ENCODE data around the gene ADAMTS6. TPM values are rescaled to one million over a fixed set of nuclear protein-coding genes. Genes with fewer than 3 reads are reported as not detected.
"Not testable (repeated sequence)": the region's sequence is repeated elsewhere in the genome, so short reads cannot be mapped to it uniquely, and the experiment has no call there.

Gene ADAMTS6
- polyA plus RNA-seq, 3 donors = 0.03 to 0.67 (median 0.37) TPM

- 53 to 74% (median 61%) methylated on average over 2 of the region's 2 CpGs for WGBS, 3 donors
Observed at GRCh38 chr5:65395526-65396155, 86.1 kb downstream of the ADAMTS6 start.

DNA sequence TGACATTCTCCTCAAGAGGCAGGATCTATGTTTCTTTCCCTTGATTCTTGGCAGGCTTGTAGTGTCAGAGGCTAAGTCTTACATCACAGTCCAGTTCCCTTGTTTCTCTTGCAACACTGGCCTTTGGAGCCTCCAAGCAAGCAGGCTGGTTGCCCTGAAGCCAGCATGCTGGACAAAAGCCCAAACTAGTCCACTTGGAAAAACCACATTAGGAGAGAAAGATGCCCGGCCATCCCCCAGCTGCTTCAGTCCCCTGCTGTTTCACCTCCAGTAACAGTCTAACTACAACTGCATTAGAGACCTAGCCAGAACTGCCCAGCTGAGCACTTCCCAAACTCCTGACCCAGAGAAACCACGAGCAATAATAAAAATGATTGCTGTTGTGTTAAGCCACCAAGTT, 87.6 kb downstream of the ADAMTS6 start:
- WGBS, 3 donors = 52 to 66% (median 60%) methylated on average over 2 of the region's 2 CpGs
- no peak overlapping the region for H3K27ac ChIP-seq (ENCODE audit: low read depth, low read length)

More at GRCh38 chr5:65395526-65396155, 86.1 kb downstream of the ADAMTS6 start:
- no peak overlapping the region for H3K27ac ChIP-seq (ENCODE audit: low read depth, low read length)

- 83 to 90% (median 90%) methylated on average over 4 of the region's 4 CpGs for WGBS, 3 donors
- H3K27ac ChIP-seq (ENCODE audit: low read depth, low read length) = no peak overlapping the region
Observed at GRCh38 chr5:65391591-65391990, 90.1 kb downstream of the ADAMTS6 start.

DNA sequence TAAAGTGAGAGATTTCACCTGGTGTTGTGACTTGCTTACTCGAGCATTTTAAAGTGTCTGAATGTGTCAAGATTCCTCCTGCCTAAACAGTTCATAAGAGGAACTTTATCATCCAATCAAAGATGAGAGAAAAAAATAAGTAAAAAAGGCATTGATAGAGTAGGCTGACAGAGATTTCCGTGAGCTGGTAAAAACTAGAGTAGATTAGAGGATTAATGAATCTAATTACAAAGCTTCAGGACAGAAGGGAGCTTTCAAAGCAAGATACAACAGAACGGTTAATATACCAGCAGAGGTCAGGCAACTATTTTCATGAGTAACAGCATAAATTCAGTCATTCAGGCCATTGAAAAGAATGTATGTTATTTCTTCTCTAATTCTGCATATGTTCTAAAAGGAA, 91.5 kb downstream of the ADAMTS6 start:
- 76 to 88% (median 83%) methylated on average over 3 of the region's 3 CpGs for WGBS, 3 donors
- no peak overlapping the region for H3K27ac ChIP-seq (ENCODE audit: low read depth, low read length)

DNA sequence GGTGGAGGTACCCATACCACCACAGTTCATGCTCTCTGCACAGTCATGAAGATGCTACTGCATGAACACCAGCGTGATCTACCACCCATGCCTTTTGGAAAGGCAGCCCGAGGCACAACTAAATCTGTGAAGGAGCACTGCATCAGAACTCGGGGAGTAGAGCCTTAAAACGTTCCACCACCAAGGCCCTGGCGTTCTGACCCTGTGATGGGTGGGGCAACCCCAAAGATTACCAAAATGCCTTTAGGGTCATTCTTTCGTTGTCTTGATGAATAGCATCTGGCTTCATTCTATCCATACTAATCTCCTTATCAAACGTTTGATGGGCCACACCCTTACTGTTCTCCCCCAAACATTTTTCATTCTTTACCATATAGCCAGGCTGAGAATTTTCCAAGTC, 97.9 kb downstream of the ADAMTS6 start:
- no peak overlapping the region for H3K27ac ChIP-seq (ENCODE audit: low read depth, low read length)
- WGBS, 3 donors = 75 to 86% (median 85%) methylated on average over 7 of the region's 7 CpGs

GRCh38 chr5:65382582-65382981, 99.1 kb downstream of the ADAMTS6 start:
- 63 to 91% (median 84%) methylated on average over 1 of the region's 1 CpG for WGBS, 3 donors
- no peak overlapping the region for H3K27ac ChIP-seq (ENCODE audit: low read depth, low read length)

- 93 to 95% (median 93%) methylated on average over 15 of the region's 15 CpGs for WGBS, 3 donors
- not testable (repeated sequence) for H3K27ac ChIP-seq (ENCODE audit: low read depth, low read length)
Observed at GRCh38 chr5:65370505-65370904, 111.2 kb downstream of the ADAMTS6 start.

- no peak overlapping the region for H3K27ac ChIP-seq (ENCODE audit: low read depth, low read length)
Observed at GRCh38 chr5:65366655-65367054, 115.1 kb downstream of the ADAMTS6 start.

GRCh38 chr5:65364907-65365306, 116.8 kb downstream of the ADAMTS6 start:
- no peak overlapping the region for H3K27ac ChIP-seq (ENCODE audit: low read depth, low read length)
- 76 to 85% (median 84%) methylated on average over 2 of the region's 2 CpGs for WGBS, 3 donors

More at GRCh38 chr5:65366655-65367054, 115.1 kb downstream of the ADAMTS6 start:
- WGBS, 3 donors = 71 to 92% (median 82%) methylated on average over 2 of the region's 2 CpGs

- 62 to 66% (median 63%) methylated on average over 2 of the region's 2 CpGs for WGBS, 3 donors
- H3K27ac ChIP-seq (ENCODE audit: low read depth, low read length) = no peak overlapping the region
Observed at GRCh38 chr5:65363499-65363898, 118.2 kb downstream of the ADAMTS6 start.

GRCh38 chr5:65359981-65360380, 121.7 kb downstream of the ADAMTS6 start:
- no peak overlapping the region for H3K27ac ChIP-seq (ENCODE audit: low read depth, low read length)
- 80 to 91% (median 82%) methylated on average over 5 of the region's 5 CpGs for WGBS, 3 donors

- no peak overlapping the region for H3K27ac ChIP-seq (ENCODE audit: low read depth, low read length)
- WGBS, 3 donors = 69 to 73% (median 69%) methylated on average over 3 of the region's 3 CpGs
Observed at GRCh38 chr5:65359569-65359968, 122.2 kb downstream of the ADAMTS6 start.

DNA sequence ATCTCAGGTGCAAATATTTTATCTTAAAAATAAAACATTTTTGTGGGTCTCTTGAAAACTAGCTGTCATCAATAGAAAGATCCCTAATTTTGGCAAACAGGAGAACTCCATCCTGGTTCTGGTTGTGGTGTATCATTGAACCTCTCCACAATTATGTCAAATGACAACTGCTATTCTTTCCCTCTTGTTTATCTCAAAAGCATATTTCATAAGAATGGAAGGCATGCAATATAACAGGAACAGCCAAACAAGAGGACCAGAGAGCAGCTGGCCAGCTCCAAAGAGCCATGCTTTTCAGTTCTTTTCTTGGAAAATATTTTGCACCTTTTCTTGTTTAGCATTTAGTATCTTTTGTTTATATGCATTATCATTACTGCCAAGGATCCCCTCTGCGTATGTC, 125.4 kb downstream of the ADAMTS6 start:
- H3K27ac ChIP-seq (ENCODE audit: low read depth, low read length) = no peak overlapping the region

GRCh38 chr5:65355301-65355700, 126.4 kb downstream of the ADAMTS6 start:
- 74 to 78% (median 77%) methylated on average over 1 of the region's 1 CpG for WGBS, 3 donors
- no peak overlapping the region for H3K27ac ChIP-seq (ENCODE audit: low read depth, low read length)

More for the DNA sequence above, 125.4 kb downstream of the ADAMTS6 start:
- WGBS, 3 donors = 74 to 87% (median 80%) methylated on average over 1 of the region's 1 CpG

GRCh38 chr5:65341835-65342234, 139.9 kb downstream of the ADAMTS6 start:
- no peak overlapping the region for H3K27ac ChIP-seq (ENCODE audit: low read depth, low read length)

GRCh38 chr5:65338606-65339151, 143.0 kb downstream of the ADAMTS6 start:
- WGBS, 3 donors = 88 to 94% (median 92%) methylated on average over 3 of the region's 3 CpGs
- H3K27ac ChIP-seq (ENCODE audit: low read depth, low read length) = no peak overlapping the region

- WGBS, 3 donors = 25 to 83% (median 83%) methylated on average over 4 of the region's 4 CpGs
- H3K27ac ChIP-seq (ENCODE audit: low read depth, low read length) = no peak overlapping the region
Observed at GRCh38 chr5:65334077-65334476, 147.6 kb downstream of the ADAMTS6 start.

DNA sequence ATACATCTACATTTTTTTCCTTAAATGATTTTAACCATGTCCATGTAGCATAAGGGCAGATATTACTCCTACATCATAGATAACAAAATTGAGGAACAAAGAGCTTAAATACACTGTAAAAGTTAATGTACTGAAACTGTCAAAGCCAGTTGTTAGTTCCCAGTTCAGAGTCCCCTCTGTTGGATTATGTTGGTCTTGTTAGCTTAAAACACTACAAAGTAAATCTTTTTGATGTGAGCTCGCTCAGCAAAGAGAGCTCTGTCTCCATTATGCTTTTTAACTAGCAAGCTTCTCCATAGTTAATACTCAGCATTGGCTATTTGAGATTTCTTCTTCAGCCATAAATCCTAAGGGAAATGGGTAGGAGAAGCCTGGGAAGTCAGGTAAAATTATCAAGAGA, 149.1 kb downstream of the ADAMTS6 start:
- H3K27ac ChIP-seq (ENCODE audit: low read depth, low read length) = no peak overlapping the region
- WGBS, 3 donors = 42 to 97% (median 89%) methylated on average over 1 of the region's 1 CpG

GRCh38 chr5:65329266-65329665, 152.5 kb downstream of the ADAMTS6 start:
- 39 to 73% (median 64%) methylated on average over 2 of the region's 2 CpGs for WGBS, 3 donors
- H3K27ac ChIP-seq (ENCODE audit: low read depth, low read length) = no peak overlapping the region

- H3K27ac ChIP-seq (ENCODE audit: low read depth, low read length) = no peak overlapping the region
- WGBS, 3 donors = 37 to 80% (median 74%) methylated on average over 1 of the region's 1 CpG
Observed at GRCh38 chr5:65327582-65327981, 154.1 kb downstream of the ADAMTS6 start.

All from adipose tissue (tissue), 3 donors.